RPMI7951 (cell line): ENCODE data around the gene PAH. TPM values are rescaled to one million over a fixed set of nuclear protein-coding genes. Genes with fewer than 3 reads are reported as not detected.

Experiments
- DNase-seq: peaks from one replicate; pipeline ENCODE4 v3.0.0-alpha.2; 2012; ENCODE audit warnings: low read depth
- total RNA-seq: library from RNA; depleted of rRNA; stranded (reverse); fragments of >200 nt; shearing (Covaris generic); gene quantifications from 2 replicates; pipeline ENCODE4 v1.2.3, GENCODE V29; 2014; rRNA removed

The PAH gene
- not detected in 2 replicates for total RNA-seq

DNA sequence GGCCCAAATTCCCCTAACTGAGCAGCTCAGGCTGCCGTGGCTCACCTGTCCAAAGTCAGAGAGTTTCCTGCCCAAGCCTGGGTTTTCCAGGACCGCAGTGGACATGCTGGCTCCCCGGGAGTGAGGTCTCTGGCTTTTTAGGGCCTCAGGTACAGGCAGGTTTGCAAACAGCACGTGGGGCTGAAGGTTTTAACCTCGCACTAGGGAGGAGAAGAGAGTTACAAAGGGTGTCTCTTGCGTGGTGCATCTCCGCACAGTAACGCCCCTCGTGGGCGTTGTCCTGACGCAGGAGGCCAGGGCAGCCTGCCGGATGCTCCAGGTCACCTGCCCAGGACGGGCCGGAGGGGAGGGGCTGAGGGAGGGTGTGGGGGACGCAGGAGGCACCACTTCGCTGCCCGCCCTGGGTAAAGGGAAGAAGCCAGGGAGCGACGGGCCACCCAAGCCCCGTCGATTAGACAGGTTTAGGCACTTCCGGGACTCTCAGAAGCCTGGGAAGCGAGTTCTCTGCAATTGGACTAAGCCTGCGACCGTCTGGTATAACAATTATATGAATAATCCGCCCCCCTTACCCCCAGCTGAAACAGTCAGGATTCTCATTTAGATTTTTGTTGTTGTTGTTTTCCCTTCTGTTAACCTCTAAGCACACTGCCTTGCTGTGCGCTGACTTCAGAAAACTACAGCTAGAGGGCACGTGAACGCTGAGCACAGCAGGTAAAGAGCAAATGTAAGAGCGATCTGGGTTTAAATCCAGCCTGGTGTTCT lies at the start of gene PAH:
Gene PAH (minus strand): TSS at position 219 of the 762 bp plus-strand sequence. CDS start 114 bp downstream, at position 105.
- DNase-seq, result no peak

DNA sequence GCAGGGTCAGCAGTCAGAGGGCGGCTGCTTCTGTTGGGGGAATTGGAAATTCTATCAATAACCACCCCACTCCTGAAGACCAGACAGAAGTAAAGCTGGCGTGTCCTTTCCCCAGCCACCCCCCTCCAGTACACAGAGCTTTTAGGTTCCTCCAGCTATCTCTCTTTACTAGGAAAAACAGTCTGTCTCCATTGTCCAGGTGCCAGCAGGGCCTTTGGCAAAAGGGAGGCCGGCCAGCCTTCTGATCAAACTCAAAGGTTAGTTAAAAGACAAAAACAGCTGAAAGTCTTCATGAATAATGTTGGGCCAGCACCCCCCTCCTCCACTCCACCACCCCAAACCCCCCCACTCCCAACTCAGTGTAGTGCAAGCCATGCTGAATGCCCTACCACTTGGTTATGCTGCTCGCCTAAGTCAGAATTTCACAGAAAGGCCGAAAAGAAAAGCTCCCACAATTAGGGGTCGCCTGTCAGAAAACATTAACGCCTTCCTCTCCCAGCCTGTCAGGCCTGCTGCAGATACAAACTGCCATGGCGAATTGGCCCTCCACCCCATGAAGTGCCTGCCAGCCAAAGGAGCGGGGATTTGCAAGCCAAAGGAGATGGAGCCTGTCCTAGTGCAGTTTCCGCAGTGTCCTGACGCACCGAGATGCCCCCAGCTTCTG lies 49.3 kb upstream of the PAH start:
- no peak for DNase-seq

DNA sequence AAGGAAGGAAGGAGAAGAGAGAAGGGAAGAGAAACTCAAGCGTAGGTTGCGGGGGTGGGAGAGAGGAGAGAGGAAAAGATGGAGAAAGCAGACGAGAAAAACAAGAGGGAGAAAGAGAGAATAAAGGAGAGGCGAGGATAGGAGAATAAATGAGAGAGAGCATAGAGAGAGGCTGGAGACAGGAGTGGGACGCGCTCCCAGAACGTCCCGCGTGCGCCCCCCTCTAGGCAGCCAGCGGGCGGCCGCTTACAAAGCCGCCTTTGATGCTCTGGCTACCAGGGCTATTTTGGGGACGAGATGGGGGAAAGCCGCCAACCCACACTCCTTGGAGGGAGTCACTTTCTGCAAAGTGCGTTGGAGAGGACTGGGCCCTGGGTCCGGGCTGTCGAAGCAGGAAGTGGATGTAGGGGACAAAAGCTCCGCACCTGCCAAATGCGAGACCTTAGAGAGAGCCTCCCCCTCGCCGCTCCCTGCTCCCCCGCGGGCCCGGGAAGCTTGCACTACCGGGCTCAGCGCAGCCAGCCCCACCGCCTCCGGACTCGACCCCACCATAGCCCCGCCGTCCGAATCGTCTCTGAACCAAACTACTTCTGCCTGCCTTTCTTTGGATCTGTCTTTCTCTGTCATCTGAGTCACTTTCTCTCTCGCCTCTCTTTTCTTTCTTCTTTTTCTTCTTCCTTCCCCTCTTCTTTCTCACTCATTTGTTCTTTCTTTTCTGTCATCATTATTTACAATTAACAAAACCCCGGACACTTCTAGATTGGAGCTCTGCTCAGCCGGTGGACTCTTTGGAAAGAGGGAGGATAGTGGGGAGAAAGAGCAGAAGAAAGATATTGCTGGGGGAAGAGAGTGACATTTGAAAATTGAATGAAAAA lies 48.5 kb upstream of the PAH start:
- no peak for DNase-seq

DNA sequence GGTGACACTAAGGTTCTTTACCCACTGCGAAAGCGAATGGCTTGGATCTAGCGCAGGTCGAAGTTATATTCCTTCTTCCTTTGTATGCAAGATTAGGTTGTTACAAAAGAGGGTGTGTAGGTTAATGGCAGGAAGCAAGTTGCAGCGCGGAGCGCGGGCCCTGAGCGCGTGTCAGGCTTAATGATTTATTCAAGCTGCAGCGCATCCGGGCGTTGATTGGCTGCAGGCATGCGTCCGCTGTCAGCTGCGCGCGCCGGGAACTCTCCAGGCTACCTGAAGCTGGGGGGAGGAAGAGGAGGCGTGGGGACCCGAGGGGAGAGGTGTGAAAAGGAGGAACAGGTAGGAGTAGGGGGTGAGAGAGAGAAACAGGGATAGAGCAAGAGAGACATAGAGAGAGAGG lies 47.8 kb upstream of the PAH start:
- DNase-seq, result no peak

DNA sequence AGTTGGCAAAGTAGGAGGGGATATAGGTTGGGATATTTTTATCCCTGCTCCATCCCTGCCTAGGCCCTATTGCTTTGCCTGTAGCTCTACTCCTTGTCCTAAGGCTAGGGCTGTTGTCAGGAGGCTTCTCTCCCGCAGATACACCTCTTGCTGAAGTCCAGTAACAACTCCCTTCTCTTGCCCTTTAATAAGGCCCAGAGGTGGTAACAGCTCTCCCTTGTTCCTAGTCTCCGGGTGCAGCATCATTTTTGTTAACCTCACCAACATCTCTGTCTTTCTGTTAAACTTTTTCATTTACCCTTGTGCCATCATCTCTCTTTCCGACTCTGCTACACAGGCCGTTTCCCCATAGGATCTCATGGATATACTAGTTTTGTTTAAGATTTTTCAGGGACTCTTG lies 46.8 kb upstream of the PAH start:
- no peak for DNase-seq

DNA sequence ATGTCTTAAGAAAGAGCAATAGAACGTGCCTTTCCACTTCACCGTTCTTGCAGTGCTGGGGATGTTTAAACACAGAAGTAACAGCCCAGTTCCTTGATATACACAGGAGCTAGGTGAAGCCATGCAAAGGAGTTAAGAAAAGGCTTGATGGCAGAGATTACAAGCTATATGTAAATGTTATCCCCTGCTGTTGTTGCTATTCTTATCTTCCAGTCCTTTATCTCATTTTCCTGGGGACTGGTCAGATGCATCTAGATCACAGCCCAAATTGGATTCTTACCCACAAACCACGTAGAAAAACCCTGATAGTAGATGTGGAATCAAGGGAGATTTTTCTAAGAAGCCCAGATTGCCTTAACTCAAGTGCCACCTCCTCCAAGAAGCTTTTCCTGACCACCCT lies 45.9 kb upstream of the PAH start:
- no peak for DNase-seq

DNA sequence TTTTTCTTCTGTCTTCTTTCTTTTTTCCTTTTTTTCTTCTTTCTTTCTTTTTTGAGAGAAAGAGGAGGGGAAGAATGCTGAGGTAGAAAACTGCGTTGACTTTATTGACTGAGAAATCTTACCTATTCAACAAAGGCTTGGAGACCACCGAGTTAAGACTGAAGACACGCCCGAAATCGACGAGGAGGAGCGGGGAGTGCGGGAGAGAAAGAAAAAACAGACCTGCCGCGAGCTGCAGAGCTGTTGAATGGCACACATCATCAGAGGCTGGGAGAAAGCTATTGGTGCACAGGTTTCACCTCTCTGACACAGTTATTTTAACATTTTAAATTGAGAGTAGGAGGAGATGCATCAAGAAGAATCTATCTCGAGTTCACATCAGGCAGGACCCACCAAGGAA lies 45.5 kb upstream of the PAH start:
- DNase-seq, result no peak

DNA sequence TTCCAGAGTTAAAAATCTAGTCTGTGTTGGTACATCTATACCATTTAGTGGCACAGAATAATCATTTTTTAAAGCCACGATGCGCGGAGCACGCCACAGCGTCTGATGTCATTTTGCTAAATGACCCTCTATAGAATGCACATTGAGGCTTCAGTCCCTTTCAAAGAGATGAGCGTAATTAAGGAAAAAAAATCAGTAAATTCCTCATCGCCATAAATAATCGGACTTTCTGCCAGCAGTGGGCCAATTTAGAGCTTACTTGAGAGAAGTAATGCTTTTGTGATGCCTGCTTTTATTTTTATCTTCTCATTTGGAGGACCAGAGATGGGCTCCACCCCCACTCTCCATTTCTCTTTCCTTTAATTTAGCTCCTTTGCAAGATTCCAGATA lies 44.4 kb upstream of the PAH start:
- no peak for DNase-seq

DNA sequence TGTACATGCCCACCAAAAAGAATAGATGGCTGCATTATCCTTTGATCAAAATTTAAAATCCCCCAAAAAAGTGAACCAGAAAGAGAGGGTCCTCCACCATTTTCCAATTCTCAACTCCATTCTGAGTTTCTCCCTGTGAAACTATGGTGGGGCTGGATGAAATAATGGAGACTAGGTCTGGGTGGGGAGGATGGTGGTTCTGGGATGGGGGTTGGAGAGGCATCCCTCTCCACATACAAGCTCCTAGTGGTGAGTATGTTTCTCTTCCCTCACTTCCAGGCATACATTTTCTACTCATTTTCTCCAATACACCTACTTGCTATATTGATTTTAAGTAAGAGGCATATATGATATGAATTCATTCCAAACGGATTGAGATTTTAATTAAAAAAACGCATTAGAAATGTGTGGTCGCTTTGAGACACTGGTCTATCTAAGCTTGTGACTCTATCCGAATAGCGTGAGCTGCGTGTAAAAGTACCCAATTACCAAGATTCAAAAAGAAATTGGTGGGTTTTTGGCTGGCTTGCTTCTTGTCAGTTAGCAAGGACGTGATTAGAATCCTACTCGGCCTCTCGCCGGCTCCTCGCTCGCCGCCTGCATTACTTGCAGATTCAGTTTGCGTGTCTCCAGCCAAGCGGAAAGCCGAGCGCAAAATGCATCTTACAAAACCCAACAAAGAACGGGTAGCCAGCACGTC lies 43.9 kb upstream of the PAH start:
- no peak for DNase-seq

DNA sequence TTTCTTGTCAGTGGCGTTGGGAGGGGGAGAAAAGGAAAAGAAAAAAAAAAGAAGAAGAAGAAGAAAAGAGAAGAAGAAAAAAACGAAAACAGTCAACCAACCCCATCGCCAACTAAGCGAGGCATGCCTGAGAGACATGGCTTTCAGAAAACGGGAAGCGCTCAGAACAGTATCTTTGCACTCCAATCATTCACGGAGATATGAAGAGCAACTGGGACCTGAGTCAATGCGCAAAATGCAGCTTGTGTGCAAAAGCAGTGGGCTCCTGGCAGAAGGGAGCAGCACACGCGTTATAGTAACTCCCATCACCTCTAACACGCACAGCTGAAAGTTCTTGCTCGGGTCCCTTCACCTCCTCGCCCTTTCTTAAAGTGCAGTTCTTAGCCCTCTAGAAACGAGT lies 42.3 kb upstream of the PAH start:
- DNase-seq, result no peak

DNA sequence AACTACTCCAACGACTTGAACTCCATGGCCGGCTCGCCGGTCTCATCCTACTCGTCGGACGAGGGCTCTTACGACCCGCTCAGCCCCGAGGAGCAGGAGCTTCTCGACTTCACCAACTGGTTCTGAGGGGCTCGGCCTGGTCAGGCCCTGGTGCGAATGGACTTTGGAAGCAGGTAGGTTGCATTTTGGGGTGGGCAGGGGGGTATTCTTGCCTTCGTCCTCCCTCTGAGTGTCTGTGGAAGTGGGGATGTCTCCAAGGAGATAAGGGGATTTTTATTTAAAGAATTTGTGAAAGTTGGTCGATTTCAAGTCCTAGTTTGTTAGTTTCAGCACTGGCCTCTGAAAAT lies 41.8 kb upstream of the PAH start:
- DNase-seq, result no peak

DNA sequence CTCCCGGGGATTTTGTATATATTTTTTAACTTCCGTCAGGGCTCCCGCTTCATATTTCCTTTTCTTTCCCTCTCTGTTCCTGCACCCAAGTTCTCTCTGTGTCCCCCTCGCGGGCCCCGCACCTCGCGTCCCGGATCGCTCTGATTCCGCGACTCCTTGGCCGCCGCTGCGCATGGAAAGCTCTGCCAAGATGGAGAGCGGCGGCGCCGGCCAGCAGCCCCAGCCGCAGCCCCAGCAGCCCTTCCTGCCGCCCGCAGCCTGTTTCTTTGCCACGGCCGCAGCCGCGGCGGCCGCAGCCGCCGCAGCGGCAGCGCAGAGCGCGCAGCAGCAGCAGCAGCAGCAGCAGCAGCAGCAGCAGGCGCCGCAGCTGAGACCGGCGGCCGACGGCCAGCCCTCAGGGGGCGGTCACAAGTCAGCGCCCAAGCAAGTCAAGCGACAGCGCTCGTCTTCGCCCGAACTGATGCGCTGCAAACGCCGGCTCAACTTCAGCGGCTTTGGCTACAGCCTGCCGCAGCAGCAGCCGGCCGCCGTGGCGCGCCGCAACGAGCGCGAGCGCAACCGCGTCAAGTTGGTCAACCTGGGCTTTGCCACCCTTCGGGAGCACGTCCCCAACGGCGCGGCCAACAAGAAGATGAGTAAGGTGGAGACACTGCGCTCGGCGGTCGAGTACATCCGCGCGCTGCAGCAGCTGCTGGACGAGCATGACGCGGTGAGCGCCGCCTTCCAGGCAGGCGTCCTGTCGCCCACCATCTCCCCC lies 41.2 kb upstream of the PAH start:
- peak; percentile 8 for DNase-seq

DNA sequence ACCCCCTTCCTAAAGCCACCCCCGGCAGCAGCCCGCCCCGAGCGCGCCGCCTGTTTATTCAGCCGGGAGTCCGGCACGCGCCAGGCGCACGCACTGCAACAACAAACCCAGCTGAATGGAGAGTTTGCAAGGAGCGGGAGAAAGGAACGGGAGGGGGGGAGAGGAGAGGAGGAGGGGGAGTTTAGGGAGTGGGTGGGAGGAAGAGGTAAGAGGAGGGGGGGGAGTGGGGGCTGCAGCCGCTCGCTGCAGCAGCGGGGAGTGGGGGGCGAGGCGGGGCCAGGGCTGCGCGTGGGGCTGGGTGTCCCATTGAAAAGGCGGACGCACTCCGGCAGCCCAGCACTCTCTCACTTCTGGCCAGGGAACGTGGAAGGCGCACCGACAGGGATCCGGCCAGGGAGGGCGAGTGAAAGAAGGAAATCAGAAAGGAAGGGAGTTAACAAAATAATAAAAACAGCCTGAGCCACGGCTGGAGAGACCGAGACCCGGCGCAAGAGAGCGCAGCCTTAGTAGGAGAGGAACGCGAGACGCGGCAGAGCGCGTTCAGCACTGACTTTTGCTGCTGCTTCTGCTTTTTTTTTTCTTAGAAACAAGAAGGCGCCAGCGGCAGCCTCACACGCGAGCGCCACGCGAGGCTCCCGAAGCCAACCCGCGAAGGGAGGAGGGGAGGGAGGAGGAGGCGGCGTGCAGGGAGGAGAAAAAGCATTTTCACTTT lies 40.5 kb upstream of the PAH start, which contains the start of gene ASCL1:
Gene ASCL1 (plus strand): TSS at position 336 of the 712 bp plus-strand sequence. CDS start 571 bp downstream, outside the sequence.
- peak; percentile 3 for DNase-seq

DNA sequence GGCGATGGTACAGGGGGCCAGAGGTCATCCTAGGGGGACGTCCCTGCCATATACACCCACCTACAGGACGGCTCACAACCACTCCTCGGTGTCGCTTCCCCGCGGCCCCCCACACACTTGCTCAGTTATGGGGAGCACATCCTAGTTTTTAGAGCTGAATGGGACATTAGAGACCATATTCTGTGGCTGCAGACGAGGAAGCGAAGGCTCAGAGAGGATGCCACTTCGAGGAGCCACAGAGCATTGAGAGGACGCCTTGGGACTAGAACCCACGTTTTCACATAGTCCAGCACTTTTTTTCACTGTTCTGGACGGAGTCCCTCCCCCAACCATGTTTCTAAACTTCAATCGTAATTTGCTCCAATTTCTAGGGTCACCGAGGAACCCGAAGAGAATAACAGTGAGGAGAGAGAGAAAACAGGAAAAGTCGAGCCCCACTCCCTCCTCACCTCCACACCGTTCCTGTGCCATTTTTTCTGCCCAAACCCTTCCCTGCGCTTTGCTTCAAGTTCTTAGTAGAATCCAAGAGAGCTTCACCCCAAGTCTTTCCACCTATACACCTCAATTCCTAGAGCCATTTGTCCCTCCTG lies 39.8 kb upstream of the PAH start:
- DNase-seq, result no peak

DNA sequence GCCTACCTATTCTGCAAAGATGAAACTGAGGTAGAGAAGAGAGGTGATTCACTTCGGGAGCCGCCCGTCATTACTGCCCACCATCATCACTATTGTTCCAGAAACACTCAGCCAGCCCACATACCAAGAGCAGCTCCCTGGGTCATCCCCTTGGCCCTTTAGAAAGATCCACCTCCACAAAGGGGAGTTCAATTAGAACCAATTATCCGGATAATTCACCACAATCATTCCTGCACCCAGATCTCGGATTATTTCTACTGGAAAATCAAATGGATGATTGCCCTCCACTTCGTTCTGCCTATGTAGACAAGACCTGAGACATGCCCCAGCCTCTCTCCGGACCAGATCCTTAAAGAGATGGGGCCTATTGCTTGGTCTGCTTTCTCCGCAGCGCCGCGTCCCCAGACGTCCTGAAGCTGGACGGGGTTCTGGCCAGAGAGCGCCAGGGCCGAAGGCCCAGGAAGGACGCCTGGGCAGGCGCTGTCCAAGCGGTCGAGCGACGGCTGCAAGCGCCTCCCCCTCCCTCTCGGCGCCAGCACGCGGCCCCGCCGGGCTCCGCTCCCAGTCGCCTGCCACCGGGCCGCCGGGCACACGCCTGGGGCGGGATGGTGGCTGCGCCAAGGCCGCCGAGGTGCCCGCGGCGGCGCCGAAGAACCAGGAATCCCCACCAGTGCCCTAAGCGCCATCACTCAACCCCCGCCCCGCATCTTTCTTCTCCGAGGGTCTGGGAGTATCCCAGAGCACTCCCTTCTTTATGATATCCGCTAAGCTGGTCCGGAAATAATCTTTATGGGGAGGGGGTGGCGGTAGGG lies 39.1 kb upstream of the PAH start:
- no peak for DNase-seq

DNA sequence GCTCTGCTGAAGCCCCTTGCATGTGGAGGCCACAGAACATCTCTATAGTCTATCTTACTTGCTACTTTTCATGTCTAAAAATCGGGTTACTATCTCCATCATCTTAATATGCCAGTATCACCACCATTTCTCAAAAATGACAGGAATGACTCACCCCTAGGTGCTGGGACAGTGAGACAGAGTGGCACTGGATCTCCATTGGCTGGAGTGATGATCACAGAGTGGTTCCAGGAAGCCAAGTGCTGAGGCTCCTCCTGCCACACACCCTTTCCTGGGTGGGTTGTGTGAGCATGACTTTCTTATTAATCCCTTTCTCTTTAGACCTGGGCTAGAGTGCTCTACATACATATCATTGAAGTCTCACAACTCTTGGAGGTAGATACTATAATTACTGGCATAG lies 37.1 kb upstream of the PAH start:
- no peak for DNase-seq

DNA sequence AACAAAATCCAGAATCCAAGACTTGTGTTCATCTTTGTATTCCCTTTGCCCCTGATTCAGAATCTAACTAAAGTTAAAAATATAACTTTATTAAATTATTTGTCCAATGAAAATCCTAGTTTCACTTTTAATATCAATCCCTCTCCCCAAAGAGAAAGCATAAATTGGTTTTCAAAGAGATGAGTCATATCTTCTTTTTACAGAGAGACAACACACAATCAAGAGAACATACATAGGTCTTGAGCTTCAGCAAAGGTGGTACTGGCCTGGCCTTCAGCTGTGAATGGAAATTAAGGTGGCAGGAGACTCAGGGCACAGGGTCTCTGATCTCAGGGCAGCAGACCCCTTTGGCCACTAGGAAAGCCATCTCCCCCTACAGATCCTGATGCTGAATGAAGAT lies 36.2 kb upstream of the PAH start:
- DNase-seq, result no peak

DNA sequence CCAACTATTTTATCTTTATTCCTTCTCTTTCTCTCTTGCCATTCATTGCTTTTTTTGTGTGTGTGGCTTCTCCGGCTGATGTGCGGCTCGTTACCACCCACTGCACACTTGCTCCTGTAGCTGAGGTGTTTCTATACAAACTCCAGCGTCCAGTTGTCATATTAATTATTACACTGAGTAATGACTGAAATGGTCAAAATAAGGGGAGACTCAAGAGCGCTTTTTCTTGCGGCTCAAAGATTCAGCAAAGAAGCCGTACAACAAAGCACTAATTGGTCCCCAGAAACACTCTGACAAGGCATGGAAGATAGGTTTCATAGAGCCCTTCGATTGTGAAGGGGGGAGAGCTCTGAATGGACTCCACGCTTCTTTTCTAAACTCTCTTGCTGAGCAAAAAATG lies 34.8 kb upstream of the PAH start:
- DNase-seq, result no peak

DNA sequence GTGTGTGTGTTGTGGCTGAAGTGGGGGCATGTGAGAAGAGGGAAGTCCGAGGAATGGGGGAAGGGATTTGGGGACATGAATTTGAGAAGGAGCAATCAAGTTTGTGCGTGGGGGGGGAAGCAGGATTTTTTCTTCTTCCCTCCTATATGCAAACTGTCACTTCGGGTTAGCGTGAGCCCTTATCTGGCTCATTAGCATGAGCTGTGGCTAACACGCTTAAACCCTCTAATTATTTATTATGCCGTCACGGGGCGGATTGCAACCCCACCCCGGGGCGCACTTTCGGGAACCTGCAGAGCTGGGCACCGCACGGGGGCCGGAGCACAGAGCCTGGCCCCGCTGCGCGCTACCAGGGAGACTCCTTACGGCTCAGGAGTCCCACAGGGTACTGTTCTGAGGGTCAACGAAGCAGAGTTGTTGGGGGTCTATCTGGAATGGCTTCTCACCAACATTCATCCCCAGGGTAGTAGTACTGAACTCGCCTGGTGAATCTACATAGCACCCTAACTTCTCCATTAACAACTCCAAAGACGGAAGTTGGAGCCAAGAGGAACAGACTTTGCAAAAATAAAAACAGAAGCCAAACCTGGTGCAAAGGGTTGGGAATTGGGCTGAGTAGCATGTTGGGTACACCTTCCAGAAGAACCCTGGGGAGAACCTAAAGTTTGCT lies 34.0 kb upstream of the PAH start:
- DNase-seq, result no peak
